Middle frontal gyrus (tissue), 1 donor: Measurements from ENCODE around the gene DENND1A.

ENCODE experiments used
- DNase-seq: peaks from one replicate; pipeline ENCODE4 v3.0.0-alpha.2; 2015; ENCODE audit warnings: low spot score; ENCODE audit errors: extremely low spot score

Gene DENND1A

GRCh38 chr9:123505496-123505895 is 424.4 kb downstream of the DENND1A start:
- no peak for DNase-seq

DNA sequence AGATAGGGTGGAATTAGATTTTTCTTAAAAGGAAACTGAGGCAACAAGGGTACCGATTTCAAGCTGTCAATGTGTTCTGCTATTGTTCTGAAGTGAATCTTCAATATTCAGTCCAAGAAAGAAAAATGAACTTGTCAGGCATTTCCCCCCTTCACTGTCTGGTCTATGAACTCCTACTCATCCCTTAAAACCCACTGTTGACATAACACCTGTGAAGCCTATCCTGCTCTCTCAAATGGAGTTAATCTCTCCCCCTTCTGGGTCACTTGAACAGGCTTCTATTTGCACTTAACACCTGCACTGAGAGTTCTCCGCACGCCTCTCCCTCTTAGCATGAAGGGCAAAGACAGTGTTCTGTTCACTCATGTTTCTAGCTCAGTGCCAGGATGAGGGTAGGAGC is 429.6 kb downstream of the DENND1A start:
- DNase-seq = no peak

GRCh38 chr9:123497830-123498229 is 432.1 kb downstream of the DENND1A start:
- DNase-seq = no peak

DNA sequence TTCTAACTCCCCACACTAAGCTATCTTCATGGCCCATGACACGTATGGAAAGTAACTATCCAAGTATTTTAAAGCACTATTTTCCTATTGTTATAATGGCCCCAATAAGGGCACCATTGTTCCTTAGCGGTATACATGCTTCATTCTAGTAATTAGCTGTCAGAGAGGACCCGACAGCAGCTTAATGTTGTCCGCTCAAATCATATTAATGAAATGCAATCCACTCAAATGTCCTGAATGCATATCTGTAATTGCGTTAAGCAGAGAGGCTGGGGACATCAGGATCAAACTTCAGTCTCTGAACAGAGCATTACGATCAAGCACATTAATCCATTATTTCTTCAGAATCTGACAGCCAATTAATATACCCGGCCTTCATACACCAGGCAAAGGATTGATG is 434.2 kb downstream of the DENND1A start:
- DNase-seq = no peak

GRCh38 chr9:123493627-123494026 is 436.3 kb downstream of the DENND1A start:
- DNase-seq = no peak

- DNase-seq = no peak
Measured at GRCh38 chr9:123490688-123491087, 439.2 kb downstream of the DENND1A start.

GRCh38 chr9:123488722-123489321 is 441.1 kb downstream of the DENND1A start:
- DNase-seq = no peak

GRCh38 chr9:123487944-123488548 is 441.9 kb downstream of the DENND1A start:
- DNase-seq = no peak

DNA sequence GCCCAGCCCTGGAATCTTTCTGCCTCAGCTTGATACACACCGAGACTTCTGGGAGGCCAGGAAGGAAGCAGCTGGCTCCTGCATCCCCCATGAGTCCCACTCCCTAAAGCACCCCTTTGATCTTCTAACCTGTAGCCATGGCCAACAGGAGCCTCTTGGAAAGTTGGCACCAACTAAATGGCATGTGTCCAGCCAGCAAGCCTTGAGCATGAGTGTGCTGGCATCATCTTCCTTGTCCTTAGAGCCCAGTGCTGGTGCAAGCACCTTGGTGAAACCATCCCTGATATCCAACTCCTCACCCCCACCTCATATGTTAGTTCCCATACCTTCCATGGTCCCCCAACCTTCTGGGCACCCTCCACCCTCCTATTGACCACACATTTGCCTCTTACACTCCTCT is 443.5 kb downstream of the DENND1A start:
- no peak for DNase-seq

DNA sequence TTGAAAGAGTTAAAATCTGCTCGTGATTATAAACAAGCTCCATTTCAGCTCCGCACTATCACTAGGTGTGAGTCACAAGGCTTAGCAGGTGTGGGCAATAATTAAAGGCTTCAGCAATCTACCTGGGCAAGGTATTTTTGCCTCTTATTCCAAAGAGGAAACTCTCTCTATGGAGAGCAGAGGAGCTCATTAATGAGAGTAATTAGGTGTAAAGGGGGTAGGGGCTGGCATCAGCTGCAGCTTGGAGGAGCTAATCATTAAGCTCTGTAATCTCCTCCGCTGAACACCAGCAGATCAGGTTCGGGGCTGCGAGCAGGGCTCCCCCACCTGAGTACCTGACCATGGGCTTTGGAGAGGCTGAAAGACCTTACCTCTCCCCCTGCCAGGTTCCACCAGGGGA is 444.7 kb downstream of the DENND1A start:
- DNase-seq = no peak

DNA sequence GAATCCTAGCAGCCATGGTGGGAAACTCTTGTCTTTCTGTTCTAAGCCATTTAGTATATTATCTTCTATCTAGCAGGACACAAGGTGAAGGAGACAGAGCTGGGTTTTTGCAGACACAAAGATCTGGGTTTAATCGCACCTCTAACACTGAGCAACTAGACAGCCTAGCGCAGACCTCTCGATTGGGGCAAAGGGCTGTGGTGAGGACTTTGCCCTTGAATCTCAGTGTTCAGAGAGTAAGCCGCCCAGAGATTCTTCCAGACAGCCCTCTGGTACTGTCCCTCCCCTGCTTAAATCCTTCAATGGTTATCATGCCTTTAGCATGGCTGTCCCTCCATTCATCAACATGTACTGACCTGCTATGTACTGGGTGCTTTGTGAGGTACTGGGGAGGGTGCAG is 445.8 kb downstream of the DENND1A start:
- DNase-seq = no peak

DNA sequence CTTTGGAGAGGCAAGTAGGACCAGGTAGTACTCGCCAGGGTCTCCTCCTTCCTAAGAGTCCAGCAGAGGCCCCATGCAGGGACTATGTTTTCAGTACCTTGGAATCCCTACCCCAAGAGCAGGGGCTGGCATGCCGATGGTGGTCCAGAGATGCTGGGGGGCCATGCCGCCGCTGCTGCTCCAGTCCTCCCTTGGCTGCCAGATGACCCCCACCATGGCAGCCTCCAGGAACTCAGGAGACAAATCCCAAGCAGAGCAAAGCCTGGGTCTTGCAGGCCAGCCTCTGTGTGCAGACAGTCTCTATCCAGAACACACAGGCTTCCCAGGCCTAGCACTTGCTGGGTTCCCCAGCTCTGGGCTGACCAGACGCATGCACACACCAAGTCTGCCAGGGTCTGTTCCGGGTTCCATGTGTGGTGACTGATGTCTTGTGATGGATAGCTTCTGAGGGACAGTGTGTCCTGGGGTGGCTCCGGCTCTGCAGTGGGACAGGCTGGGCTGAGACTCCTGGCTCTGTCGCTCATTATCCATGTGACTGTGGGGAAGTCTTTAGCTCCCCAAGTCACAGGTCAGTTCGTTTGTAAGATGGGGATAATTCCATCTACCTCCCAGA is 446.6 kb downstream of the DENND1A start:
- DNase-seq = no peak

DNA sequence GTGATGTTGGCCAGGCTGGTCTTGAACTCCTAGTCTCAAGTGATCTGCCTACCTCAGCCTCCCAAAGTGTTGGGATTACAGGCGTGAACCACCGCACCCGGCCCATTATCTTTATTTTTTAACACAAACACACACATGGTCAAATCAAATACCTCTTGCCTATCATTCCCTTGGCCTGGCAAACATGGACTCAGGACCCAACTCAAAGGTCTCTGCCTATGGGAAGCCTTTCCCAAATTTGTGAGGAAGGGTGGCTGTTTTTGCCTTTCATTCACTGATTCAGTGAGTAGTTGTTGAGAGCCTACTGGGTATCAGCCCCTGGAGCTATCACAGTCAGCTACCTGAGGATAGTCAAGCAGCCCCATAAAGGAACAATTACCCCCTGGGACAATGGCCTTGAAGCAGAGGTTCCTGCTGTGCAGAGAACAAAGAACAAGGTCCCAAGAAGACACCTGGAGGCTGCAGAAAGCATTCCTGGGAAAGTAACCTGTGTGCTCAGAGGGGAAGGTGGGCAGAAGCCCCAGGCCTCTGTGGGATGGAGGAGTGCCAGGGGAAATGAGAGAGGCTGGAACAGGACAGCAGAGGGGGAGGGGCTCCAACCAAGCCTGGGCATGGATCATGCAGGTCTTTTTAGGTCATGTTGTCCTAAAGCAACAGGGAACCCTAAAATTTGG is 447.5 kb downstream of the DENND1A start:
- DNase-seq = no peak

DNA sequence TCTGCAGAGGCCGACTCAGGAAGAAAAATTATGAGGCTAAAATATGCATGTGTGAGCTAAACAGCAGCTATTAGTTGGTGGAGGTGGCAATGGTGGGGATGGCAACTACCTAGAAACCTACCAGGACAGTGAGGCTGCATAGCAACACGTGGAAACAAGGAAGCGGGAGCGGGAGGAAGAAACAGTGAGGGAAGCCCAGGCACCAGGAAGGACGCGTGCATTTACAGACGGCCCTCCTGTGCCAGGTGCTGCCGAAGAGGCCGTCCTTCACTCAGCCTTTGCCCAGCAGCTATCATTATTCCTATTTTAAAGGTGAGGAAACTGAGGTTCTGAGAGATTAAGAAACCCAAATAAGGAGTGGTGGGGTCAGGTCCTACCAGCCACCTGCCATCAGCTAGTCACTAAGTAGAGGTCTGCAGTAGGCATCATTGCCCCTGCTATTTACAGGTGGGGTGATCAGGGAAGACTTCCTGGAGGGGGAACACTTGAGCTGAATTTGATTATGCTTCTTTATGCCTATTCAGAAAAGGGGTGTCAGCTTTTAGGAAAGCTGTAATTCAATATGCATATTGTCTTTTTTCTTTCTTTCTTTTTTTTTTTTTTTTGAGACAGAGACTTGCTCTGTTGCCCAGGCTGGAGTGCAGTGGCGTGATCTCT is 448.6 kb downstream of the DENND1A start:
- DNase-seq = no peak

DNA sequence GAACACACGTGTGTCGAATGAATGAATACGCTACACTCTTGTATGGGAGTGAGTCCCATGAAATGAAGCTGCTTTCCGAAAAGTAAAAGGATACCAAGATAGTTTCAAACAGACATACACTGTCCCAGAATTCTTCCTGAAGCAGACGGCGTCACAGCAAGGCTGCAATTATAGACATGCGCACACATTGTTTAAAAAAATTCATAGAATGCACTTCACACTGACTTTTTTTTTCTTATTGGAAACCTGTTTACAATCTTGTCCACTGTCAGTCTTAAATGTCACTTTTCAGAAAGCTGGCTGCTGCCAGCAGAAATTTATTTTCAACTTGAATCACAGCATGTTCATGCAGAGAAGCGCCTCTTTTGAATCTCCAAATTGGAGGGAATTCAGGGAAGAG is 449.1 kb downstream of the DENND1A start:
- DNase-seq = no peak

GRCh38 chr9:123480096-123480495 is 449.8 kb downstream of the DENND1A start:
- no peak for DNase-seq

DNA sequence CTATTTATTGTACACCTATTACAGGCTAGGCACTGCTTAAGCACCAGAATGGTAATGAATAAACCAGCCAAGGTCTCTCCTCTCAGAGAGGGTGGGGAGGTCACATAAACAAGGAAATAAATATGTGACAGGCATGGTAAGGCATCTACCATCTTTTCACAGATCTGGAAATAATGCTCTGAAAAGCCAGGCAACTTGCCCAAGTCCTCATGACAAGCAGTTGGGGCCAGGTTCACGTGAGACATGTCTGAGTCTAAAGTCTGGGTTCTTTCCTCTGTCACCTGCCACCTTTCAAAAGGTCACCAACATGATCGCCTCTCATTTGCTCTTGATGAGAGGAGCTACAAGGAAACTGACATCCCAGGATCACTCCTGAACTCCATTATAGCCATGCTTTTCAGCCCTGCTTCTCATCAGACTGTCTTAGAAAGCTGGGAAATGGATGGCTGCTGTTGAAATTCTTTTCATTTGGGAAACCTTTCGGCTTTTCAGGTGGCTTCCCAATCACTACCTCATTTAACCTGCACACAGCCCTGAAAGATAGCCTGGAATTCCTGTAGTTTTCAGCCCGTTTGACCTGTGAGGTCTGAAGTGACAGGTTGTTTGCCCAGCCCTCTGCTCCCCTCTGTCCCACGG is 450.8 kb downstream of the DENND1A start:
- no peak for DNase-seq

DNA sequence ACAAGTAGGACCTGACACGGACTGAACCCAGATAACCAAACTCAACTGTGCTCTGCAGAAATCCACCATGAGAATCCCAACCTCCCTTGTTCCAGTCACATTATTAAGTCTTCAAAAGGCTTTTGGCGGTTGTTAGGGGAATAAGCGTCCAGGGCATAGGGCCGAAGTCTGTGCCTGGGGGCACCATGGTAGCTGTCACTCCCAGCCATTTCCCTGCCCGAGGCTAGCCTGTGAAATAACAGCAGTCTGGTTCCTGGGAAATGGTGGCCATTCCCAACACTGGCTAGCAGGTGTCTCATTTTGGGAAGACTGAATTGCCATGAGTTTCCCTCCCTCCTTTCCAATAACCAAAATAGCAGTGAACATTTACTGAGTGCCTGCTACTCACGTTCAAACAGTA is 451.8 kb downstream of the DENND1A start:
- DNase-seq = no peak

- DNase-seq = no peak
Measured at GRCh38 chr9:123475407-123475806, 454.5 kb downstream of the DENND1A start.

DNA sequence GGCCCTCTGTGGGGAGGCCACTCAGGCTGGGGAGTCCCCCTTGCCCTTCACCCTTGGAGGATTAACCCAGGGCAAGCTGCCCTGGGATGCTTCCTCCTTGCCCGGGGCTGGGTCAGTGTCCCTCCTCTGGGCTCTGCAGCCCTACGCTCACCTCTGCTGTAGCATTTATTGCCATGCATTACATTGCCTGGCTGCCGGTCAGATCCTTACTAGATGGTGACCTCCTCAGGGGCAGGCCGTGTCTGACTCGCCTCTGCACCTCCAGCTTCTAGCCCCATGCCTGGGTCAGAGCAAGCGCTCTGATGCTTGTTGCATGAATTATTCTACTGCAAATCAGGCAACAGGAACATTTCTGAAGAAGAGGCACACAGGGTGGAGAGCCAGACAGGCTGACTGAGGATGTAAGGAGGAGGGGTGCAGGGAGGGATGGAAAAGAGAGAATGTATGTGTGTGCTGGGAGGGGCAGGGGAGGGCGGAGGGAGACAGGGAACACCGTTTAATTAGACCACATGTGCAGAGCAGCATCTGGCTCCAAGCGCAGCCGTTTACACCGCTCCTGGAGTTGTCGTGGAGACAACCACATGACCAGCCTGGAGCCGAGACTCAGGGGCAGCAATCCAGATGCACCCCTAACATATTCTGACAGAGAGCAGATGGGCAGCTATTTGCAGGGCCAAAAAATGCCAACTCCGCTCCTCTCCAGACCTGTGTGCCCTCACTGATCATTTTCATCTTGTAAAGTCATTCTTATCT is 456.9 kb downstream of the DENND1A start:
- DNase-seq = no peak
